ENCODE results near the gene CRYBG3.

Gene CRYBG3

GRCh38 chr3:97958396-97958795 lies 136.6 kb downstream of the CRYBG3 start:
- TF ChIP-seq, protein P1, sequence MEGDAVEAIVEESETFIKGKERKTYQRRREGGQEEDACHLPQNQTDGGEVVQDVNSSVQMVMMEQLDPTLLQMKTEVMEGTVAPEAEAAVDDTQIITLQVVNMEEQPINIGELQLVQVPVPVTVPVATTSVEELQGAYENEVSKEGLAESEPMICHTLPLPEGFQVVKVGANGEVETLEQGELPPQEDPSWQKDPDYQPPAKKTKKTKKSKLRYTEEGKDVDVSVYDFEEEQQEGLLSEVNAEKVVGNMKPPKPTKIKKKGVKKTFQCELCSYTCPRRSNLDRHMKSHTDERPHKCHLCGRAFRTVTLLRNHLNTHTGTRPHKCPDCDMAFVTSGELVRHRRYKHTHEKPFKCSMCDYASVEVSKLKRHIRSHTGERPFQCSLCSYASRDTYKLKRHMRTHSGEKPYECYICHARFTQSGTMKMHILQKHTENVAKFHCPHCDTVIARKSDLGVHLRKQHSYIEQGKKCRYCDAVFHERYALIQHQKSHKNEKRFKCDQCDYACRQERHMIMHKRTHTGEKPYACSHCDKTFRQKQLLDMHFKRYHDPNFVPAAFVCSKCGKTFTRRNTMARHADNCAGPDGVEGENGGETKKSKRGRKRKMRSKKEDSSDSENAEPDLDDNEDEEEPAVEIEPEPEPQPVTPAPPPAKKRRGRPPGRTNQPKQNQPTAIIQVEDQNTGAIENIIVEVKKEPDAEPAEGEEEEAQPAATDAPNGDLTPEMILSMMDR (IDR thresholded peaks at IDR 0.05; ENCODE audit: poor library complexity, severe bottlenecking) = no peak
- ATAC-seq (ENCODE audit: low read depth) (no peak), DNase-seq (ENCODE audit: low spot score) (no peak)
- H3K27ac ChIP-seq (ENCODE audit: poor library complexity, severe bottlenecking) = no peak overlapping the region
- H3K4me1 ChIP-seq (ENCODE audit: insufficient read depth, poor library complexity, severe bottlenecking) = no peaks in the 10 kb centered on the region
- H3K27me3 ChIP-seq (ENCODE audit: insufficient read depth, poor library complexity, severe bottlenecking) = no peaks in the 10 kb centered on the region
- peaks cover 86% of the 10 kb centered on the region for H3K36me3 ChIP-seq (ENCODE audit: low read depth)
- no peaks in the 10 kb centered on the region for H3K9me3 ChIP-seq (ENCODE audit: severe bottlenecking)
- no peak overlapping the region for H3K4me3 ChIP-seq (ENCODE audit: severe bottlenecking)

GRCh38 chr3:97958796-97959195 lies 137.0 kb downstream of the CRYBG3 start:
- no peaks in the 10 kb centered on the region for H3K9me3 ChIP-seq (ENCODE audit: severe bottlenecking)
- ATAC-seq (ENCODE audit: low read depth) (no peak), DNase-seq (ENCODE audit: low spot score) (no peak)
- peaks cover 86% of the 10 kb centered on the region for H3K36me3 ChIP-seq (ENCODE audit: low read depth)
- H3K4me1 ChIP-seq (ENCODE audit: insufficient read depth, poor library complexity, severe bottlenecking) = no peaks in the 10 kb centered on the region
- H3K4me3 ChIP-seq (ENCODE audit: severe bottlenecking) = no peak overlapping the region
- TF ChIP-seq, protein P1 (IDR thresholded peaks at IDR 0.05; ENCODE audit: poor library complexity, severe bottlenecking) = no peak
- no peaks in the 10 kb centered on the region for H3K27me3 ChIP-seq (ENCODE audit: insufficient read depth, poor library complexity, severe bottlenecking)
- no peak overlapping the region for H3K27ac ChIP-seq (ENCODE audit: poor library complexity, severe bottlenecking)

DNA sequence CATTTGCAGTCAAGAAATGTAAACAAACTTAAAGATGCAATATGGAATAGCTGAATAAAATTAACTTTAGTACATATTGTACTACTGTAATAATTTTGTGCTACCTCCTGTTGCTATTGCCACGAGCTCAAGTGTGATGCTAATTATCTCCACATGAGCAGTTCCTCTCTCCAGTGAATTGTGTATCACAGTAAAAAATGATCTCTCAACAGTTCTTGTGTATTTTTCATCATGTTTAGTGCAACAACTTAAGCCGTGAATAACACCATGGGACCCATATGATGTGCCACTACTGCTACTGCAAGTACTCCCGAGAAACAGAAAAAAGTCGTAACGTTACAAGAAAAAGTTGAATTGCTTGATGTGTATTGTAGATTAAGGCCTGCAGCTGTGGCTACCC lies 138.1 kb downstream of the CRYBG3 start:
- no peaks in the 10 kb centered on the region for H3K27me3 ChIP-seq (ENCODE audit: insufficient read depth, poor library complexity, severe bottlenecking)
- TF ChIP-seq, protein P1 (IDR thresholded peaks at IDR 0.05; ENCODE audit: poor library complexity, severe bottlenecking) = no peak
- no peaks in the 10 kb centered on the region for H3K4me1 ChIP-seq (ENCODE audit: insufficient read depth, poor library complexity, severe bottlenecking)
- no peaks in the 10 kb centered on the region for H3K9me3 ChIP-seq (ENCODE audit: severe bottlenecking)
- H3K36me3 ChIP-seq (ENCODE audit: low read depth) = peaks cover 79% of the 10 kb centered on the region
- H3K4me3 ChIP-seq (ENCODE audit: severe bottlenecking) = no peak overlapping the region
- H3K27ac ChIP-seq (ENCODE audit: poor library complexity, severe bottlenecking) = no peak overlapping the region
- ATAC-seq (ENCODE audit: low read depth) = no peak
- no peak for DNase-seq (ENCODE audit: low spot score)

DNA sequence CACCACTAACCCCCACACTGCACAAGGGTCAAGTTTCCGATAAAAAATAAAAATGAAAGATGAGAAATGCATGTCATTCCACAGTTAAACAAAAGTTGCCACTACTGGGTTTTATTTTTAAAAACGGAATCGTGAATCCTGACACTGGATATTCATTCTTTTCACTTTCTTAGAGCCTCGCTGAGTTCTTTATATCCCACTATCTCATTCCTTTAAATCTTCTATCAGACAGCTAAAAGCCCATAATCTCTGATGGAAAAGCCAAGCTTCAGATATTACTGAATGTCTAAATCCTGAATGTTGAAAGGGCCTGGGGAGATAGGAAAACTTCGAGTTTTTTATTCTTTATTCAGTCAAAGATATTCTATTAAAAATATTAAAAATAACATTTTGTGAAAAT lies 138.7 kb downstream of the CRYBG3 start:
- H3K27ac ChIP-seq (ENCODE audit: poor library complexity, severe bottlenecking) = no peak overlapping the region
- H3K36me3 ChIP-seq (ENCODE audit: low read depth) = peaks cover 76% of the 10 kb centered on the region
- no peak for ATAC-seq (ENCODE audit: low read depth)
- H3K4me1 ChIP-seq (ENCODE audit: insufficient read depth, poor library complexity, severe bottlenecking) = no peaks in the 10 kb centered on the region
- no peaks in the 10 kb centered on the region for H3K9me3 ChIP-seq (ENCODE audit: severe bottlenecking)
- DNase-seq (ENCODE audit: low spot score) = no peak
- no peak overlapping the region for H3K4me3 ChIP-seq (ENCODE audit: severe bottlenecking)
- no peaks in the 10 kb centered on the region for H3K27me3 ChIP-seq (ENCODE audit: insufficient read depth, poor library complexity, severe bottlenecking)
- TF ChIP-seq, protein P1 (IDR thresholded peaks at IDR 0.05; ENCODE audit: poor library complexity, severe bottlenecking) = no peak

DNA sequence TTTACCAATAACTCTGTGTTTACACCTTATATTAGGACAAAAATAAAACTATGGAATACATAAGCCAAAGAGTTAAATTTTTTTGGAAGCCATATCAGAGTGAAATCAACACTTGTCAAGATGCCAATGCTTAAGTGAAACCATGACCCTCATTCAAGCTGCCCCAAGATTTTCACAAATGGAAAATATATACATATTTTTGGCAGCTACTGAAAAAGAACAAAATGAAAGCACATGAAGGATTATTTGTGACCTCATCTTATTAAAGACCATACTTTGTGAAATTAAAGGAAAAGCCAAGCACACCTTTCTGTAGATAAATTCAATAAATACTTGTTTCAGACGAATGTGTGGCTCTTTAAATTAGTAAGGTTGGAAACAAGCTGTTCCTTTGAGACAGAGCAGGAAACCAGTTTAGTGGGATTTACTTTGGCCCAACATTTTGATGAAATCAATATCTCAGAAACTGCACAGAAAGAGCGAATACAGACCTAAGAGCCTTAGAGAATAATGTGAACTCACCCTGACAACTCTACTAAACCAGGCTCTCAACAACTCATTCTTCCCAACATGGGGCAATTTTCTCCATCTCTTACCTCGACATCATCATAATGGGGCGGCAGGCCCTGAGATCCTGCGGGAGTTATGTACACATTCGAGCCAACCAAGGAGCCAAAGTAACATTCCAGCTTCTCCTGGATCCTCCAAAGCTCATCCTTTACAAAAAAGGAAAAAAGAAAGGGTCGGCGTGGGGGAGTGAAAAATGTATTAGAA lies 139.4 kb downstream of the CRYBG3 start:
- no peak for ATAC-seq (ENCODE audit: low read depth)
- peaks cover 75% of the 10 kb centered on the region for H3K36me3 ChIP-seq (ENCODE audit: low read depth)

More for the DNA sequence above, 139.4 kb downstream of the CRYBG3 start:
- Histone ChIP-seq H3K9me3 (ENCODE audit: severe bottlenecking) (no peaks in the 10 kb centered on the region), H3K4me3 (ENCODE audit: severe bottlenecking) (no peak overlapping the region), H3K4me1 (ENCODE audit: insufficient read depth, poor library complexity, severe bottlenecking) (no peaks in the 10 kb centered on the region), H3K27ac (ENCODE audit: poor library complexity, severe bottlenecking) (no peak overlapping the region), H3K27me3 (ENCODE audit: insufficient read depth, poor library complexity, severe bottlenecking) (no peaks in the 10 kb centered on the region)
- TF ChIP-seq, protein P1 (IDR thresholded peaks at IDR 0.05; ENCODE audit: poor library complexity, severe bottlenecking) = no peak
- no peak for DNase-seq (ENCODE audit: low spot score)
